ENCODE results near the gene OR5A2. TPM values are rescaled to one million over a fixed set of nuclear protein-coding genes. Genes with fewer than 3 reads are reported as not detected.

Gene OR5A2
- total RNA-seq, 1 donor = not detected

DNA sequence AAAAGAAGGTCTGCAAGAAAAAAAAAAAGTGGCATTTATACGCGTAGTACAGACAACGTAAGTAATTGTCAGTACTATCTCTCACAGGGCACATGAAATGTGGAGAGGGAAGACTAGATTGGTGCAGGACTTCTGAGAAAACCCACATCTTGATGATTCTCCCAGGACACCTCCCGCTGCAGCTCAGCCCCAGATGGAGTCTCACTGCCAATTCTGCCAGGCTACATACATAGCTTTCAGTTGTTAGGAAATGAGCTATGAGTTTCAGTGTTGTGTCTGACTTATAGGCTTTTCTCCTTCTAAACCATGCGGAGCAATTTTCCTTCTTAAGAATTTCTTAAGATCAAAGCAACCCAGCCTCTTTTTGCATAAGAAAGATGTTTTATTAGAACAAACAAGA is 9.6 kb downstream of the OR5A2 start:
- no peak for DNase-seq (ENCODE audit: insufficient read length, low spot score, missing footprints)
- Histone ChIP-seq H4K20me1 (ENCODE audit: insufficient read depth, low read length) (no peaks in the 10 kb centered on the region), H3K4me3 (ENCODE audit: insufficient read depth, low read length) (no peak overlapping the region), H3K9me3 (ENCODE audit: low read depth, low read length) (no peaks in the 10 kb centered on the region), H3K27me3 (ENCODE audit: insufficient read depth, low read length) (no peaks in the 10 kb centered on the region), H3K36me3 (ENCODE audit: insufficient read depth, low read length) (no peaks in the 10 kb centered on the region), H3K4me1 (ENCODE audit: insufficient read depth, low read length) (no peaks in the 10 kb centered on the region), H3K79me2 (ENCODE audit: insufficient read depth, low read length) (no peaks in the 10 kb centered on the region), H3K4me2 (ENCODE audit: insufficient read depth, low read length) (no peak overlapping the region), H2AFZ (ENCODE audit: low read length) (no peak overlapping the region), H3K27ac (ENCODE audit: low read depth, low read length) (no peak overlapping the region)
- TF ChIP-seq, protein P1, sequence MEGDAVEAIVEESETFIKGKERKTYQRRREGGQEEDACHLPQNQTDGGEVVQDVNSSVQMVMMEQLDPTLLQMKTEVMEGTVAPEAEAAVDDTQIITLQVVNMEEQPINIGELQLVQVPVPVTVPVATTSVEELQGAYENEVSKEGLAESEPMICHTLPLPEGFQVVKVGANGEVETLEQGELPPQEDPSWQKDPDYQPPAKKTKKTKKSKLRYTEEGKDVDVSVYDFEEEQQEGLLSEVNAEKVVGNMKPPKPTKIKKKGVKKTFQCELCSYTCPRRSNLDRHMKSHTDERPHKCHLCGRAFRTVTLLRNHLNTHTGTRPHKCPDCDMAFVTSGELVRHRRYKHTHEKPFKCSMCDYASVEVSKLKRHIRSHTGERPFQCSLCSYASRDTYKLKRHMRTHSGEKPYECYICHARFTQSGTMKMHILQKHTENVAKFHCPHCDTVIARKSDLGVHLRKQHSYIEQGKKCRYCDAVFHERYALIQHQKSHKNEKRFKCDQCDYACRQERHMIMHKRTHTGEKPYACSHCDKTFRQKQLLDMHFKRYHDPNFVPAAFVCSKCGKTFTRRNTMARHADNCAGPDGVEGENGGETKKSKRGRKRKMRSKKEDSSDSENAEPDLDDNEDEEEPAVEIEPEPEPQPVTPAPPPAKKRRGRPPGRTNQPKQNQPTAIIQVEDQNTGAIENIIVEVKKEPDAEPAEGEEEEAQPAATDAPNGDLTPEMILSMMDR (IDR thresholded peaks at IDR 0.05; ENCODE audit: extremely low read depth, low read depth, low read length) = no peak

DNA sequence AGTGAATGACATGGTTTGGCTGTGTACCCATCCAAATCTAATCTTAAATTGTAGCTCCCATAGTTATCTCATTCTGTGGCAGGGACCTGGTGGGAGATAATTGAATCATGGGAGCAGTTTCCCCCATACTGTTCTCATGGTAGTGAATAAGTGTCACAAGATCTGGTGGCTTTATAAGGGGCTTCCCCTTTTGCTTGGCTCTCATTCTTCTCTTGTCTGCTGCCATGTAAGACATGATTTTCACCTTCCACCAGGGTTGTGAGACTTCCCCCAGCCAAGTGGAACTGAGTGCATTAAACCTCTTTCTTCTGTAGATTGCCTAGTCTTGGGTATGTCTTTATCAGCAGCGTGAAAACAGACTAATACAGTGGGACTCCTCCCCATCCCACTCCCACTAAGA is 11.1 kb downstream of the OR5A2 start:
- no peaks in the 10 kb centered on the region for H3K9me3 ChIP-seq (ENCODE audit: low read depth, low read length)
- H3K27me3 ChIP-seq (ENCODE audit: insufficient read depth, low read length) = no peaks in the 10 kb centered on the region
- no peaks in the 10 kb centered on the region for H4K20me1 ChIP-seq (ENCODE audit: insufficient read depth, low read length)
- no peak overlapping the region for H2AFZ ChIP-seq (ENCODE audit: low read length)
- no peaks in the 10 kb centered on the region for H3K4me1 ChIP-seq (ENCODE audit: insufficient read depth, low read length)
- H3K27ac ChIP-seq (ENCODE audit: low read depth, low read length) = no peak overlapping the region
- H3K79me2 ChIP-seq (ENCODE audit: insufficient read depth, low read length) = no peaks in the 10 kb centered on the region
- DNase-seq (ENCODE audit: insufficient read length, low spot score, missing footprints) = no peak
- no peak overlapping the region for H3K4me3 ChIP-seq (ENCODE audit: insufficient read depth, low read length)
- no peak overlapping the region for H3K4me2 ChIP-seq (ENCODE audit: insufficient read depth, low read length)
- no peaks in the 10 kb centered on the region for H3K36me3 ChIP-seq (ENCODE audit: insufficient read depth, low read length)
- TF ChIP-seq, protein P1 (IDR thresholded peaks at IDR 0.05; ENCODE audit: extremely low read depth, low read depth, low read length) = no peak

DNA sequence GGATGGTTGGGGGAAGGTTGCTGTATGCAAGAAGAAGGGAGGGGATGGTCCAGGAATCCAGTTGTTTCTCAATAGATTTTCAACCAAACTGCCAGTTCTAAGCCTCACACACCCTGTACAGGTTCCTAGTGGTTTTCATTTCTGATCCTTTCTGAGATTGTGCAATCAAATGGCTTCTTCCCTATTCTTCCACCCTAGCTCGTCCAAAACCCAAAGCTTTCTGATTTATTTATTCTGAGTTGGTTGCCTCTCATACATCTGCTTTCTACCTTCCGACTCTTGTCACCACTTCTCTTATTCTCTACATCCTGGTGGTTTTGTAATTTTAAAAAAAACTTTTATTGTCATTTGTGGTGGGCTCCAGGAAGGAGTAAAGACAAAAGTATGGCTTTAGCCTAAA is 12.6 kb downstream of the OR5A2 start:
- Histone ChIP-seq H3K4me2 (ENCODE audit: insufficient read depth, low read length) (no peak overlapping the region), H3K36me3 (ENCODE audit: insufficient read depth, low read length) (no peaks in the 10 kb centered on the region), H3K27me3 (ENCODE audit: insufficient read depth, low read length) (no peaks in the 10 kb centered on the region), H3K79me2 (ENCODE audit: insufficient read depth, low read length) (no peaks in the 10 kb centered on the region), H3K9me3 (ENCODE audit: low read depth, low read length) (no peaks in the 10 kb centered on the region), H2AFZ (ENCODE audit: low read length) (no peak overlapping the region), H3K4me3 (ENCODE audit: insufficient read depth, low read length) (no peak overlapping the region), H3K27ac (ENCODE audit: low read depth, low read length) (no peak overlapping the region), H4K20me1 (ENCODE audit: insufficient read depth, low read length) (no peaks in the 10 kb centered on the region), H3K4me1 (ENCODE audit: insufficient read depth, low read length) (no peaks in the 10 kb centered on the region)
- TF ChIP-seq, protein P1 (IDR thresholded peaks at IDR 0.05; ENCODE audit: extremely low read depth, low read depth, low read length) = no peak
- no peak for DNase-seq (ENCODE audit: insufficient read length, low spot score, missing footprints)

DNA sequence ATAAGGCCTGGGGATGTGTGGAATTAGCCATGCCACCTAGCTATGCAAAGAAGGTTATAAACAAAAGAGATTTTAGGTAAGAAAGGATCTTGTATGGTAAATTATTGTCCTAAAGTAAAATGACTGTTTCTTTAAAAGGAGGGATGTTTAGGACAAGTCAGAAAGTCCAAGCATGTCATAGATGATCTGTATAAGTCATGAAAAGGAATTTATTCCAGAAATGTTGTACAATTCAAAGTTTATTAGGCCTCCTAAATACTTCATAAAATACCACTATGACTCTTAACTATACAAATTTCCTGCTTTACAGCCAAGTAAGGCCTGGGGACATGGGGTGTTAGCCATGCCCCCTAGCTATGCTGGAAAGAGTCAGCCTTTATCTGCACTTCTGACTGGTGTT is 22.7 kb downstream of the OR5A2 start:
- Histone ChIP-seq H3K27ac (ENCODE audit: low read depth, low read length) (no peak overlapping the region), H3K9me3 (ENCODE audit: low read depth, low read length) (no peaks in the 10 kb centered on the region), H3K4me2 (ENCODE audit: insufficient read depth, low read length) (no peak overlapping the region), H3K79me2 (ENCODE audit: insufficient read depth, low read length) (no peaks in the 10 kb centered on the region), H3K27me3 (ENCODE audit: insufficient read depth, low read length) (no peaks in the 10 kb centered on the region), H2AFZ (ENCODE audit: low read length) (no peak overlapping the region), H3K36me3 (ENCODE audit: insufficient read depth, low read length) (no peaks in the 10 kb centered on the region), H3K4me1 (ENCODE audit: insufficient read depth, low read length) (no peaks in the 10 kb centered on the region), H4K20me1 (ENCODE audit: insufficient read depth, low read length) (no peaks in the 10 kb centered on the region), H3K4me3 (ENCODE audit: insufficient read depth, low read length) (no peak overlapping the region)
- no peak for DNase-seq (ENCODE audit: insufficient read length, low spot score, missing footprints)
- TF ChIP-seq, protein P1 (IDR thresholded peaks at IDR 0.05; ENCODE audit: extremely low read depth, low read depth, low read length) = no peak
